GM12875 (cell line): ENCODE data around the gene FANK1.
"Not testable (repeated sequence)": the region's sequence is repeated elsewhere in the genome, so short reads cannot be mapped to it uniquely, and the experiment has no call there.

Experiments
- H3K4me3 ChIP-seq: one replicate; pipeline ENCODE4 v1.5.1; 2011; ENCODE audit warnings: low read depth, low read length, control low read depth
- CTCF ChIP-seq: IDR thresholded peaks from 2 replicates; pipeline ENCODE4 v1.5.1; 2011; ENCODE audit warnings: low read depth, mild to moderate bottlenecking, control low read depth, inconsistent platforms, low read length, moderate library complexity, borderline replicate concordance; ENCODE audit not compliant: insufficient read depth

FANK1 gene

GRCh38 chr10:125925262-125925834 is 29.0 kb downstream of the FANK1 start:
- no peak for TF ChIP-seq CTCF

GRCh38 chr10:125926247-125926646 is 29.9 kb downstream of the FANK1 start:
- no peak overlapping the region for H3K4me3 ChIP-seq
- no peak for TF ChIP-seq CTCF

More at GRCh38 chr10:125925262-125925834, 29.0 kb downstream of the FANK1 start:
- no peak overlapping the region for H3K4me3 ChIP-seq

GRCh38 chr10:125927265-125927664 is 30.9 kb downstream of the FANK1 start:
- not testable (repeated sequence) for H3K4me3 ChIP-seq

GRCh38 chr10:125928928-125929585 is 32.7 kb downstream of the FANK1 start:
- H3K4me3 ChIP-seq = no peak overlapping the region
- no peak for TF ChIP-seq CTCF

GRCh38 chr10:125929618-125930017 is 33.3 kb downstream of the FANK1 start:
- H3K4me3 ChIP-seq = no peak overlapping the region
- TF ChIP-seq CTCF = no peak

- TF ChIP-seq CTCF = no peak
- no peak overlapping the region for H3K4me3 ChIP-seq
Observed at GRCh38 chr10:125933693-125934092, 37.3 kb downstream of the FANK1 start.

- no peak for TF ChIP-seq CTCF
- H3K4me3 ChIP-seq = no peak overlapping the region
Observed at GRCh38 chr10:125936331-125936730, 40.0 kb downstream of the FANK1 start.
